B cell (primary cell): ENCODE data around the gene SYNPR. TPM values are rescaled to one million over a fixed set of nuclear protein-coding genes. Genes with fewer than 3 reads are reported as not detected.

Experiments used
- ATAC-seq: fragments of 200-7000 bp; cut with Tn5 transposase; one replicate; pipeline ENCODE4 v1.10.0; 2021; ENCODE audit warnings: low read depth, mild to moderate bottlenecking, moderate number of reproducible peaks, moderate library complexity
- CTCF ChIA-PET: fragments of 350-600 bp; sonication (Branson Sonifier 250); formaldehyde crosslinking; loops from one replicate; lab custom pipeline; 2021; ENCODE audit warnings: antibody characterized with exemption, inconsistent platforms; lab: Charles Lee
- POLR2A ChIA-PET: fragments of 350-600 bp; sonication (Branson Sonifier 250); formaldehyde crosslinking; loops from one replicate; lab custom pipeline; 2021; ENCODE audit warnings: antibody characterized with exemption; lab: Charles Lee
- DNase-seq: peaks from one replicate; pipeline ENCODE4 v3.0.0; 2013
- H2AFZ ChIP-seq: 2 replicates; pipeline ENCODE4 v1.6.1; 2012; ENCODE audit warnings: mild to moderate bottlenecking, low read depth, low read length; ENCODE audit not compliant: insufficient read depth, poor library complexity, severe bottlenecking
- H3K27ac ChIP-seq, 2 donors: 1 replicate in 1 of 2; 2 replicates in 1 of 2; pipeline ENCODE4 v1.5.1; 2012 to 2013; ENCODE audit warnings: low read length in 2 of 2, mild to moderate bottlenecking in 2 of 2, moderate library complexity in 1 of 2
- H3K27me3 ChIP-seq, 4 experiments: fragments of 200-600 bp in 1 of 4; sonication (generic) in 1 of 4; replicated peaks in 1 of 4; 1 replicate in 2 of 4; 2 replicates in 2 of 4; pipeline versions ENCODE4 v1.6.1 to v1.7.0; 2013 to 2016; ENCODE audit warnings: low read length in 3 of 4, mild to moderate bottlenecking in 2 of 4, mixed read lengths in 1 of 4, moderate library complexity in 1 of 4; ENCODE audit not compliant: insufficient read depth in 4 of 4, control insufficient read depth in 3 of 4; ENCODE audit errors: control extremely low read depth in 1 of 4
- H3K36me3 ChIP-seq, 2 experiments: replicated peaks in 1 of 2; 1 replicate in 1 of 2; 2 replicates in 1 of 2; pipeline versions ENCODE4 v1.6.1 to v1.7.1; 2013; ENCODE audit warnings: low read length in 1 of 2; ENCODE audit not compliant: insufficient read depth in 2 of 2, control insufficient read depth in 1 of 2; ENCODE audit errors: control extremely low read depth in 1 of 2, extremely low read depth in 1 of 2
- H3K4me1 ChIP-seq, 2 donors: fragments of 200-600 bp in 1 of 2; sonication (generic) in 1 of 2; 1 replicate in 1 of 2; 2 replicates in 1 of 2; pipeline versions ENCODE4 v1.5.1 to v1.6.1; 2013 to 2017; ENCODE audit warnings: low read length in 2 of 2; ENCODE audit not compliant: control insufficient read depth in 2 of 2, insufficient read depth in 2 of 2
- H3K4me2 ChIP-seq: replicated peaks from 2 replicates; pipeline ENCODE3; 2012; ENCODE audit warnings: mild to moderate bottlenecking, low read depth, low read length; ENCODE audit not compliant: poor library complexity, severe bottlenecking
- H3K4me3 ChIP-seq, 5 experiments: fragments of 200-600 bp in 1 of 5; sonication (generic) in 1 of 5; 1 replicate in 3 of 5; 2 replicates in 2 of 5; pipeline versions ENCODE4 v1.5.1 to v1.7.0; 2011 to 2016; ENCODE audit warnings: low read length in 4 of 5, mild to moderate bottlenecking in 4 of 5, low read depth in 2 of 5, control low read depth in 1 of 5, moderate library complexity in 1 of 5; ENCODE audit not compliant: insufficient read depth in 1 of 5; ENCODE audit errors: control extremely low read depth in 1 of 5, extremely low read depth in 1 of 5
- H3K79me2 ChIP-seq: fragments of 200-600 bp; sonication (generic); one replicate; pipeline ENCODE4 v1.6.0; 2016; ENCODE audit warnings: low read length; ENCODE audit not compliant: control insufficient read depth, insufficient read depth
- H3K9ac ChIP-seq: fragments of 200-600 bp; sonication (generic); 2 replicates; pipeline ENCODE4 v1.6.1; 2017; ENCODE audit warnings: mild to moderate bottlenecking, low read length, moderate library complexity
- H3K9me3 ChIP-seq, 3 donors: one replicate each; pipeline versions ENCODE4 v1.6.1 to v1.7.1; 2013; ENCODE audit warnings: low read length in 2 of 3; ENCODE audit not compliant: control insufficient read depth in 2 of 3, insufficient read depth in 1 of 3; ENCODE audit errors: control extremely low read depth in 1 of 3
- H4K20me1 ChIP-seq: 2 replicates; pipeline ENCODE4 v1.6.0; 2012; ENCODE audit warnings: mild to moderate bottlenecking, low read length; ENCODE audit not compliant: insufficient read depth, control insufficient read depth, poor library complexity, severe bottlenecking
- H3K27ac Mint-ChIP-seq: one replicate; pipeline ENCODE4 v1.8.0; 2021; ENCODE audit warnings: mixed read lengths
- H3K27me3 Mint-ChIP-seq: one replicate; pipeline ENCODE4 v1.8.0; 2021; ENCODE audit warnings: mixed read lengths
- H3K4me1 Mint-ChIP-seq: one replicate; pipeline ENCODE4 v1.8.0; 2021; ENCODE audit warnings: mixed read lengths
- H3K4me3 Mint-ChIP-seq: one replicate; pipeline ENCODE4 v1.8.0; 2021; ENCODE audit warnings: mixed read lengths
- H3K9me3 Mint-ChIP-seq: one replicate; pipeline ENCODE4 v1.8.0; 2022; ENCODE audit warnings: mixed read lengths; ENCODE audit not compliant: insufficient read depth
- CTCF ChIP-seq: fragments of 200-600 bp; IDR thresholded peaks from one replicate; pipeline ENCODE4 v1.8.0; 2022; ENCODE audit warnings: antibody characterized with exemption, mild to moderate bottlenecking
- EZH2 ChIP-seq: IDR thresholded peaks from 2 replicates; pipeline ENCODE4 v1.6.1; 2012; ENCODE audit warnings: borderline replicate concordance, low read depth, mild to moderate bottlenecking, moderate library complexity, low read length; ENCODE audit not compliant: insufficient read depth, poor library complexity, severe bottlenecking
- WGBS: methylation state at CpG from one replicate; pipeline ENCODE4 v1.1.5; 2013; ENCODE audit warnings: missing lambda C conversion rate; ENCODE audit not compliant: insufficient coverage; 5-methylcytosine and 5-hydroxymethylcytosine counted together
- intact Hi-C: fragments of 100-400 bp; cut with micrococcal nuclease; formaldehyde crosslinking; loops from one replicate; pipeline ENCODE4 v1.10.0; 2022
- polyA minus RNA-seq: library from RNA; depleted of rRNA, polyadenylated mRNA; stranded (reverse); fragments of >200 nt; gene quantifications from 2 replicates; pipeline ENCODE4 v1.2.3, GENCODE V29; 2012
- polyA plus RNA-seq: library from polyadenylated mRNA; depleted of rRNA; stranded (reverse); fragments of >200 nt; gene quantifications from 2 replicates; pipeline ENCODE4 v1.2.3, GENCODE V29; 2012
- total RNA-seq, 2 donors: library from RNA; stranded (reverse); fragments of 120-200 nt in 1 of 2; gene quantifications; 1 replicate in 1 of 2; 2 replicates in 1 of 2; pipeline versions ENCODE4 v1.2.3 to v1.2.4, GENCODE V29; 2013 to 2022

SYNPR gene
- total RNA-seq (not detected in 2 replicates), polyA plus RNA-seq (not detected in 2 replicates), polyA minus RNA-seq (not detected in 2 replicates)
- not detected for total RNA-seq (2013)

GRCh38 chr3:63278171-63279004 is at the start of gene SYNPR:
SYNPR (plus strand) TSS chr3:63278308.
- Mint-ChIP-seq H3K9me3 (no peaks in the 10 kb centered on the region), H3K4me3 (no peak within 1 kb of the TSS), H3K27me3 (peaks cover 45% of the 10 kb centered on the region), H3K27ac (no peak within 1 kb of the TSS), H3K4me1 (no peaks in the 10 kb centered on the region)
- H3K27me3 ChIP-seq, result peaks cover 0 to 27% (median 1%) of the 10 kb centered on the region in 4 experiments
- no peaks in the 10 kb centered on the region for H4K20me1 ChIP-seq
- CTCF ChIA-PET, result no interaction called here
- no peak for ATAC-seq
- POLR2A ChIA-PET, result no interaction called here
- WGBS, result 12% methylated on average over 34 of the region's 45 CpGs
- TF ChIP-seq EZH2 (no peak), CTCF (no peak)
- DNase-seq, result no peak
- H3K27ac ChIP-seq, result no peak within 1 kb of the TSS
- H3K9ac ChIP-seq, result no peak within 1 kb of the TSS
- H2AFZ ChIP-seq, result no peak within 1 kb of the TSS
- no peak within 1 kb of the TSS for H3K4me3 ChIP-seq
- H3K79me2 ChIP-seq, result no peaks in the 10 kb centered on the region
- H3K4me1 ChIP-seq, result no peaks in the 10 kb centered on the region
- intact Hi-C loops, result no loop called here
- peaks cover 0 to 14% (median 0%) of the 10 kb centered on the region in 3 donors for H3K9me3 ChIP-seq
- H3K4me2 ChIP-seq, result no peak within 1 kb of the TSS
- H3K36me3 ChIP-seq, result no peaks in the 10 kb centered on the region

GRCh38 chr3:63228677-63229076 is 49.4 kb upstream of the SYNPR start:
- peak overlapping the region; percentile 26 for H2AFZ ChIP-seq
- H4K20me1 ChIP-seq, result no peaks in the 10 kb centered on the region
- H3K4me3 Mint-ChIP-seq, result no peak overlapping the region
- no peak overlapping the region for H3K27ac Mint-ChIP-seq
- H3K9me3 ChIP-seq, result no peaks in the 10 kb centered on the region
- 31% methylated on average over 5 of the region's 6 CpGs for WGBS
- no peak overlapping the region for H3K4me2 ChIP-seq
- DNase-seq (peak; percentile 3), ATAC-seq (no peak)
- H3K9me3 Mint-ChIP-seq, result no peaks in the 10 kb centered on the region
- no peaks in the 10 kb centered on the region for H3K4me1 ChIP-seq
- no peaks in the 10 kb centered on the region for H3K27me3 ChIP-seq
- no peak overlapping the region for H3K27ac ChIP-seq
- no peak overlapping the region for H3K4me3 ChIP-seq
- POLR2A ChIA-PET, result no interaction called here
- CTCF ChIA-PET, result no interaction called here
- H3K79me2 ChIP-seq, result no peaks in the 10 kb centered on the region
- H3K27me3 Mint-ChIP-seq, result no peaks in the 10 kb centered on the region
- intact Hi-C loops, result loop anchor here (10.0 kb wide), 1 partner anchor 564 kb away; no protein-coding TSS in a partner anchor
- no peaks in the 10 kb centered on the region for H3K36me3 ChIP-seq
- H3K9ac ChIP-seq, result no peak overlapping the region
- peak; percentile 19 for TF ChIP-seq CTCF
- no peak for TF ChIP-seq EZH2
- H3K4me1 Mint-ChIP-seq, result peaks cover 5% of the 10 kb centered on the region
